GM12878 (cell line): ENCODE data around the gene FBXW7. TPM values are rescaled to one million over a fixed set of nuclear protein-coding genes. Genes with fewer than 3 reads are reported as not detected.

Source experiments
- ATAC-seq: fragments of 200-7000 bp; cut with Tn5 transposase; 3 replicates; pipeline ENCODE4 v1.9.1; 2020; ENCODE audit warnings: mild to moderate bottlenecking, moderate library complexity
- BruUV-seq: library from RNA; stranded (reverse); fragments of 400-500 nt; replicated peaks from 2 replicates; lab custom pipeline; 2021; lab: Mats Ljungman, UMichigan
- CTCF ChIA-PET: fragments of 300-600 bp; sonication (Branson Sonifier 250); formaldehyde crosslinking; extraction: SDS; loops from one replicate; lab custom pipeline; 2021; ENCODE audit warnings: inconsistent platforms; lab: Yijun Ruan, JAX
- POLR2A ChIA-PET: fragments of 350-600 bp; formaldehyde crosslinking; extraction: SDS; loops from one replicate; lab custom pipeline; 2021; ENCODE audit warnings: inconsistent platforms; lab: Charles Lee
- RAD21 ChIA-PET: fragments of 300-600 bp; sonication (Branson Sonifier 250); formaldehyde crosslinking; loops from one replicate; lab custom pipeline; 2023; ENCODE audit warnings: antibody characterized with exemption; ENCODE audit not compliant: unreplicated experiment; lab: Charles Lee
- SMC1A ChIA-PET: fragments of 300-600 bp; sonication (Branson Sonifier 250); formaldehyde crosslinking; loops from one replicate; lab custom pipeline; 2023; ENCODE audit not compliant: unreplicated experiment, uncharacterized antibody; lab: Charles Lee
- DNase-seq: peaks from one replicate; pipeline ENCODE4 v3.0.0-alpha.2; 2011; ENCODE audit warnings: low read depth, low spot score
- FAIRE-seq: peaks from 3 replicates; lab custom pipeline; 2011; peaks lifted over from hg19 to GRCh38; lab: Jason Lieb, UNC
- H2AFZ ChIP-seq: 2 replicates; pipeline ENCODE4 v1.6.0; 2011; ENCODE audit warnings: low read depth, low read length, control low read depth; ENCODE audit not compliant: control insufficient read depth
- H3K27ac ChIP-seq: 2 replicates; pipeline ENCODE4 v1.5.1; 2011; ENCODE audit warnings: control low read depth; ENCODE audit not compliant: control insufficient read depth, insufficient read depth
- H3K27me3 ChIP-seq, 2 experiments: replicated peaks in 1 of 2; 2 replicates each; pipeline versions ENCODE4 v1.6.0 to v1.6.1; 2011; ENCODE audit warnings: low read length in 1 of 2; ENCODE audit not compliant: control insufficient read depth in 2 of 2, insufficient read depth in 2 of 2
- H3K36me3 ChIP-seq, 2 experiments: 2 replicates each; pipeline ENCODE4 v1.5.1; 2011; ENCODE audit warnings: low read length in 1 of 2; ENCODE audit not compliant: control insufficient read depth in 2 of 2, insufficient read depth in 2 of 2
- H3K4me1 ChIP-seq: 2 replicates; pipeline ENCODE4 v1.6.1; 2011; ENCODE audit warnings: mild to moderate bottlenecking, low read length, moderate library complexity, mixed read lengths; ENCODE audit not compliant: control insufficient read depth, insufficient read depth
- H3K4me2 ChIP-seq: 2 replicates; pipeline ENCODE4 v1.6.0; 2011; ENCODE audit warnings: control low read depth; ENCODE audit not compliant: control insufficient read depth, insufficient read depth
- H3K4me3 ChIP-seq: fragments of 200-600 bp; sonication (generic); 2 replicates; pipeline ENCODE4 v1.5.1; 2016
- H3K79me2 ChIP-seq: 2 replicates; pipeline ENCODE4 v1.6.0; 2011; ENCODE audit warnings: low read length; ENCODE audit not compliant: control insufficient read depth, insufficient read depth
- H3K9ac ChIP-seq: 2 replicates; pipeline ENCODE4 v1.8.0; 2011; ENCODE audit warnings: low read length, control low read depth, mixed read lengths; ENCODE audit not compliant: control insufficient read depth, insufficient read depth
- H3K9me3 ChIP-seq: replicated peaks from 3 replicates; pipeline ENCODE4 v1.5.1; 2011; ENCODE audit warnings: mild to moderate bottlenecking, low read length; ENCODE audit not compliant: control insufficient read depth, insufficient read depth
- H4K20me1 ChIP-seq: 2 replicates; pipeline ENCODE4 v1.6.0; 2011; ENCODE audit not compliant: control insufficient read depth, insufficient read depth
- ATF7 ChIP-seq: fragments of 450-650 bp; IDR thresholded peaks from 2 replicates; pipeline ENCODE4 v1.6.1; 2016; ENCODE audit warnings: low read depth, mild to moderate bottlenecking
- BCLAF1 ChIP-seq: fragments of 450-650 bp; IDR thresholded peaks from 2 replicates; pipeline ENCODE4 v1.6.1; 2017; ENCODE audit warnings: antibody characterized with exemption, mild to moderate bottlenecking, moderate library complexity
- KAT2A ChIP-seq: conservative IDR thresholded peaks from 2 replicates; pipeline ENCODE4 v1.6.1; 2011; ENCODE audit warnings: low read depth, low read length; ENCODE audit not compliant: control insufficient read depth
- MYB ChIP-seq: fragments of 150-350 bp; IDR thresholded peaks from 2 replicates; pipeline ENCODE4 v1.6.1; 2014; ENCODE audit warnings: mild to moderate bottlenecking, low read depth, low read length, borderline replicate concordance
- PBX3 ChIP-seq: IDR thresholded peaks from 2 replicates; pipeline ENCODE4 v1.6.1; 2011; ENCODE audit warnings: mild to moderate bottlenecking, low read depth, low read length, moderate library complexity; ENCODE audit not compliant: insufficient replicate concordance
- POU2F2 ChIP-seq: IDR thresholded peaks from 3 replicates; pipeline ENCODE4 v1.6.1; 2011; ENCODE audit warnings: low read depth, mild to moderate bottlenecking, low read length, borderline replicate concordance
- RCOR1 ChIP-seq: conservative IDR thresholded peaks from 2 replicates; pipeline ENCODE4 v1.6.1; 2012; ENCODE audit warnings: low read depth, low read length, improper control_type of control experiment
- RELA ChIP-seq: fragments of 450-650 bp; IDR thresholded peaks from 2 replicates; pipeline ENCODE4 v1.8.0; 2014; ENCODE audit warnings: borderline replicate concordance; ENCODE audit not compliant: partially characterized antibody
- RELB ChIP-seq: fragments of 450-650 bp; IDR thresholded peaks from 2 replicates; pipeline ENCODE4 v1.6.1; 2017; ENCODE audit warnings: low read depth, mild to moderate bottlenecking, moderate library complexity
- USF2 ChIP-seq: IDR thresholded peaks from 2 replicates; pipeline ENCODE4 v1.6.1; 2011; ENCODE audit warnings: low read depth, low read length, improper control_type of control experiment, borderline replicate concordance
- ZNF592 ChIP-seq: fragments of 450-650 bp; IDR thresholded peaks from 2 replicates; pipeline ENCODE4 v1.6.1; 2017; ENCODE audit warnings: mild to moderate bottlenecking, moderate library complexity
- WGBS: methylation state at CpG from one replicate; pipeline ENCODE4 v1.1.6; 2016; ENCODE audit warnings: low lambda C conversion rate; ENCODE audit not compliant: insufficient replicate concordance, insufficient coverage; ENCODE audit errors: missing lambda C conversion rate; 5-methylcytosine and 5-hydroxymethylcytosine counted together
- in situ Hi-C: fragments of 300-500 bp; cut with MboI; formaldehyde crosslinking; loops from 9 replicates; pipeline ENCODE4 v1.14.3; 2018; ENCODE audit warnings: mixed read lengths
- intact Hi-C: fragments of 100-400 bp; cut with micrococcal nuclease; formaldehyde crosslinking; loops from one replicate; pipeline ENCODE4 v1.14.2; 2022; ENCODE audit not compliant: unreplicated experiment
- polyA plus RNA-seq, 11 experiments: library from polyadenylated mRNA; depleted of rRNA in 4 of 11; unstranded in 6 of 11; stranded (reverse) in 5 of 11; fragments of >200 nt; fragmentation: Nextera tagmentation in 4 of 11; fragmentation: Illumina TruSeq in 1 of 11; extraction: Ambion mirVana in 4 of 11; extraction: Trizol in 1 of 11; gene quantifications; 1 replicate in 1 of 11; 2 replicates in 10 of 11; pipeline versions ENCODE4 v1.2.1 to v1.2.3, GENCODE V29; 2011 to 2016; ENCODE audit warnings: inconsistent platforms in 2 of 11, missing spikeins in 2 of 11, low read depth in 1 of 11
- total RNA-seq, 4 experiments: library from RNA; depleted of rRNA in 3 of 4; stranded (reverse); fragments of >200 nt in 3 of 4; fragmentation: Illumina TruSeq in 1 of 4; extraction: Trizol in 1 of 4; gene quantifications; 2 replicates each; pipeline versions ENCODE4 v1.2.1 to v1.2.3, GENCODE V29; 2013 to 2021

FBXW7 gene
- total and polyA plus RNA-seq, 10 of the 15 experiments (the other 5 are each of a cell fraction or from before 2014, with no cell fraction given) = 35.8 to 118 (median 47.2) TPM

- TF ChIP-seq RELB (no peak), RELA (no peak)
Observed at GRCh38 chr4:152346979-152347378, 188.9 kb downstream of the FBXW7 start (continued).

GRCh38 chr4:152346526-152346925 lies 189.4 kb downstream of the FBXW7 start:
- BruUV-seq = no TSS peak
- peaks cover 2 to 21% of the 10 kb centered on the region in 2 experiments for H3K36me3 ChIP-seq
- 93% methylated on average over 2 of the region's 2 CpGs for WGBS
- ChIA-PET SMC1A (no interaction called here), RAD21 (no interaction called here), POLR2A (no interaction called here), CTCF (no interaction called here)
- in situ Hi-C loops (no loop called here), intact Hi-C loops (loop anchor here (5.0 kb wide), 1 partner anchor 299 kb away; no protein-coding TSS in a partner anchor)
- H4K20me1 ChIP-seq = no peaks in the 10 kb centered on the region
- H3K79me2 ChIP-seq = peaks cover 25% of the 10 kb centered on the region
- H3K4me3 ChIP-seq = no peak overlapping the region
- no peak for FAIRE-seq
- no peak overlapping the region for H2AFZ ChIP-seq
- ATAC-seq = no peak
- H3K27ac ChIP-seq = no peak overlapping the region
- no peak for DNase-seq
- H3K27me3 ChIP-seq = no peaks in the 10 kb centered on the region
- H3K9ac ChIP-seq = no peak overlapping the region
- no peaks in the 10 kb centered on the region; the same call in 2 of the 3 replicates for H3K9me3 ChIP-seq
- H3K4me1 ChIP-seq = no peaks in the 10 kb centered on the region
- H3K4me2 ChIP-seq = no peak overlapping the region
- no peak for TF ChIP-seq RELA
- no peak for TF ChIP-seq PBX3
- no peak for TF ChIP-seq USF2
- TF ChIP-seq KAT2A = no peak
- no peak for TF ChIP-seq POU2F2
- TF ChIP-seq ATF7 = no peak
- no peak for TF ChIP-seq BCLAF1
- TF ChIP-seq ZNF592 = no peak
- TF ChIP-seq MYB = no peak
- TF ChIP-seq RCOR1 = no peak
